EH (cell line): ENCODE measurements around the gene CLEC9A.
A peak's percentile ranks its signal among the peaks of the same experiment; 100 is the strongest.

Source experiments
- DNase-seq: peaks from one replicate; pipeline ENCODE4 v3.0.0-alpha.2; 2015; ENCODE audit warnings: low read depth

Gene CLEC9A

DNA sequence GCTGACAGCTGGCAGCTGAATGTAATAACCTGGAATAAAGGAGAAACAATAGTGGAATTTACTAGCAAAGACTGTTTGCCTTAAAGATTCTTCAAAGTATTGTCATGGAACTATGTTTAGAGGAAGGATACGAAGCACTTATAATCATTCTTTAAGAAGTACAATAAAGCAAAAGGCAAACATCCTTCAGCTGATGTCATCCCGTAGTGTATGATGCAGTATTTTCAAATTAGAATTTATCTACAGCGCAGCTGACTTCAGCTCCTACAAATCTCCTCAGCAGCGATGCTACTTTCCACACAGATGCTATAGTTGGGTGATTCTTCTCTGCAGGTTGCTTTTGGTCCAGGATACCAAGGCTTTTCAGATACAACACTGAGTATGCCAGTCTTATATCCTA, 36.8 kb downstream of the CLEC9A start:
- peak; percentile 29 for DNase-seq

DNA sequence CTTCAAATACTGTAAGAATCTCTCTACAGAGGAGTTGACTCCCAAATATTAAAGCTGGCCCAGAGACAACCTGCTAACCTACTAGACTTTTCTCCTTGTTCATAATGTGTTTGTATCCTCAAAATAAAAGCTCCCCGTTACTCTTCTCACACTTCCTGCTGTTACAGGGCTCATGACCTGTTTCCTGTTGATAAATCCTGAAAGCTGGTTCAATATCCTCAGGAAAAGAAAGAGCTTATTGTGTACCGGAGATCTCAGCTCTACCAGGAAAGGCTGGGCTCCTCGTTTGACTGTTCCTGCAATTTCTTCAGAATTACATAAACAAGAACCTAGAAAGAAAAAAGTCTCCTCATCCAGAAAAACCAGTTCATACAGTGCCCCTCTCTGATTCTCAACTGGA, 37.5 kb downstream of the CLEC9A start:
- no peak for DNase-seq

DNA sequence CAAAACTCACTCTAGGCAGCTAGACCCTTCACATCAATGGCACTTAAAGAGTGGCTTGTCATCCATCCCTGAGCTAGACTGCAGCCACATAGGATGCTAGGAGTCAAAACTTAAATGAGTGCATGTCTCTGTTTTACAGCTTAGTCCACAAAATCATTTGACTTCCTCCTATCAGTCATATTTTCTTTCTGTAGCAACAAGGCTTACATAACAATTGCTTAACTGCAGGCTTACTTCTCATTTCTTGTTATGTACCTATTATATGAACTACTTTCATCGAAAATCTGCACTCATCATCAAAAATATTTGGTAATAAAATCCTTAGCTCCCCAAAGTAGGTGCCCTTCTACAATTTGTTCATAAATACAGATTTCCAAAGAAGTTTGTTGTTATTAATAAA, 38.2 kb downstream of the CLEC9A start:
- DNase-seq: no peak

DNA sequence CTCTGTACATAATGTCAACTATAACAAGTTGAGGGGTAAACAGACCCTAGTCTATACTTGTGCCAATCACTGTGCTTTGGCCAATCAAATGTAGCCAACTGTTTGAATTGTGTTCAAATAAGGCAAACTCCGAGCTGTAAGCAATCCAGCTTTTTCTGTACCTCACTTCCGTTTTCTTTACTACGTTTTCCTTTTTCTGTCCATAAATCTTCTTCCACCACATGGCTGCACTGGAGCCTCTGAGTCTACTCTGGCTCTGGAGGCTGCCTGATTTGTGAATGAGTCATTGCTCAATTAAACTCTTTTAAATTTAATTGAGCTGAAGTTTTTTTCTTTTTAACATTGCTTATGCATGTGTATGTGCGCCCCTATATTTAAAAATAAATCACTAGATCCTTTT, 38.6 kb downstream of the CLEC9A start:
- peak; percentile 90 for DNase-seq

DNA sequence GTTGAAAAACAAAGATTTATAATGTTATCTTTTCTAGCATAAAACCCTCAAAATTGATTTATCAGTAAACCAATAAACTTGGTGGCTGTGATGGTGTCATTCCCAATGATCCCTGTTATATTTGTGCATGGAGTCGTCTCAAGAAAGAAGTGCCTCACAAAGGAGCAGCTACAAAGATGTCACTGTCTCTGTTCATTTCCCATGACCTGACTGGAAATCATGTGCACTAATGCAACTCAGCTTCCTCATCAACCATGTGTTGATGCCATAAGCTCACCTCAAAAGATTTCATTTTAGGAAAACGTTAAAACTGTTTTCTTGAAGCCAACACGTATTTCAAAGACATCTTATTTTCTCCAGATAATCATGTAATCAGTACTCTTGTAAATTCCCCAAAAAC, 39.5 kb downstream of the CLEC9A start:
- no peak for DNase-seq

DNA sequence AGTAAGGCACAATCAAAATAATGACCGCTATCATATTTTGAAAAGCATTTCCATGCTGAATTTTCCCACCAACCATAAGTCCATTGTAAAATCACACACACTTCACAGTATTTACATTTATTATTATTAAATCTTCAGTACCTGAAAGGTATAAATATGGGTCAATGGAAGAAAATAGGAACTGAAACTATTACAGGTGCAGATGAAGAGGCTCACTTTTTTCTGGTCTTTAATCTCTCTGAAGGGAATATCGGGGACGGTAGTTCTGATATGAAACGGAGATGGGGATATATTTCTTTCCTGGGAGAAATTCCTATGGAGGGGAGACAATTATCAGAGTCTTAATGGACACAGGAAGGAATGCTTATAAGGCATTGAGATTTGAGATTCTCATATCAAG, 39.9 kb downstream of the CLEC9A start:
- no peak for DNase-seq

DNA sequence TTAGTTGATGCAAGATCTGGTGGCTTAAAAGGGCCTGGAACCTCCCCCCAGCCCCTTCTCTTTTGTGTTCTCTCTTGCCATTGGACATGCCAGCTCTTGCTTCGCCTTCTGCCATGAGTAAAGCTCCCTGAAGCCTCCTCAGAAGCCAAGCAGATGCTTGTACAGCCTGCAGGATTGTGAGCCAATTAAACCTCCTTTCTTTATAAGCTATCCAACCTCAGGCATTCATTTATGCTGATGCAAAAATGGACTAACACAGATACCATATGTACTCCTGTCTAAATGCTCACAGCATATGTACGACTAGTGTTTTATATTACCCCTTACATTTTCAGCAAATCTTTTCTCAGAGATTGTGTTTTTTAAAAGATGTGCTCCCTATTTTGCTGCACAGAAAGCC, 41.6 kb downstream of the CLEC9A start:
- DNase-seq: no peak

DNA sequence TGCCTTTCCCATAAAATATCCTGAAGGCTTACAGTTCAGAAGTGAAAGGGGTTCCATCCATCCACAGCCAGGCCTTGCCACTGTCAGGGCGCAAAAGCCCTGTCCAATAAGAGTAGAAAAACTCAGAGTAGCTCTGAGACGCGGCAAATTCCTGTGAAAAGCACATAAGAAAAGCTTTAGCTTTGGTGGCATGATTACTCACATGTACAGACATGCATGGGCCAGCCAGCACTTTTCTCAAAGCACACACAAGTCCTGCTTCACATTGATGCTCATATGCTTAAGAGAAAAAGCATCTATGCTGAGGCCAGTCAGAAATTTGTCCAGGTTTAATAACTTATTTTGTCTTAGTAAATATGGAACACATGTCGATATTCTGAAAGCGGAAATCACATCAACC, 42.8 kb downstream of the CLEC9A start:
- DNase-seq: peak; percentile 17

DNA sequence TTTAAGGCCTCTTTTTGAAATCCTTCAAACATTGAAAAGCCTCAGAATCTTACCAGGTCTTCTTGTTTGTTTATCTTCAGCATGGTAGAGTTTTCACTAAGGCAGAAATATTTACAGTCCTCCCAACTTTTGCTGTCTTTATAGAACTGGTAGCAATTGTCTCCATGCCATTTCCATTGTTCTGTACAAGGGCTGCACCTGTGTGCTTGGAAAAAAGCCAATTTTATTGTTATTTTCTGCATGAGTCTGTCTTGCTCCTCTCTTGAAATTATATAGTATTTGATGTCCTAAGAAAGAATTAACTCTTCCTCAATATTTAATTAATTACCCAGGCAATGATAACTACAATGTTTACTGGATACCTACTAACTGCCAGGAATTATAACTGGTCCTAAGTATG, 45.0 kb downstream of the CLEC9A start:
- no peak for DNase-seq

DNA sequence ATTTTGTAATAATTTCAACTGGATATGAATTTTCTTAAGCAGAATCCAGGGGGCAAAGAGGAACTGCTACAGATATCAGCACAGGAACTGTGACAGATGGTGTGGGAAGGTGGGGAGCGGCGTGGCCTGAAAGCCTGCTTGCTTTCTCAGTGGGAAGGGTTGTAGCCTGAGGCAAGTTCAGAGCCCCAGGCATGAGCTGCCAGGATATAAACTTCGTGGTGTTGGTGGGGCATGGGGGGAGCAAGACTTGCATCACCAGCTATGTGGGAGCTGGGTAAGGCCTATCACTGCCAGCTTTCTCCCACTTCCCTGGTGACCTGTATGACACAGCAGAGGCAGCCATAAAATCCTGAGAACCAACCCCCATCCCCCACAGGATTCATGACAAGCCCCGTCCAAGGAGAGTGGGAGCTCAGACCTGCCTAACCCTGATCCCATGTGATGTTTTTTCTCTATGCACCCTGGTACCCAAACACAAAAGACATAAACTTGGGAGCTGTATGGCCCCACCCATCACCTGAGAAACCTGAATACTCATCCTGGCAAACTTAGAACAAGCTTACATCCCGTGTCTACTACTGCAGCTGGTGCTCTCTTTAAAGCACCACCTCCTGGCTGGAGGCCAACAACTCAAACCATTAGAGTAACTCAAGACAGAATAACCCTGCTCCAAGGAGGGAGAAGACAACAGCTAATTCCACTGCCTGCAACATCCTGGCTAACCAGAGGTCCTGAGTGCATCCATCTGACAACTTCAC, 51.8 kb downstream of the CLEC9A start:
- DNase-seq: peak; percentile 13

DNA sequence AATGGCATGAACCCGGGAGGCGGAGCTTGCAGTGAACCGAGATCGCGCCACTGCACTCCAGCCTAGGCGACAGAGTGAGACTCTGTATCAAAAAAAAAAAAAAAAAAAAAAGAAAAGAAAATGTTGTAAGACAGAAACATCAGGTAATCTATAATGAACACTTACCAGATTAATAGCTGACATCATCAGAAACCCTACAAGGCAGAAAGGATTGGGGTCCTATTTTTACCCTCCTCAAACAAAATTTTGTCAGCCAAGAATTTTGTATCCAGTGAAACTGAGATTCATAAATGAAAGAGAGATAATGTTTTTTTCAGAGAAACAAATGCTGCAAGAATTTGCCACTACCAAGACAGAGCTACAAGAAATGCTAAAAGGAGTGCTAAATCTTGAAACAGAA, 54.3 kb downstream of the CLEC9A start:
- DNase-seq: no peak

DNA sequence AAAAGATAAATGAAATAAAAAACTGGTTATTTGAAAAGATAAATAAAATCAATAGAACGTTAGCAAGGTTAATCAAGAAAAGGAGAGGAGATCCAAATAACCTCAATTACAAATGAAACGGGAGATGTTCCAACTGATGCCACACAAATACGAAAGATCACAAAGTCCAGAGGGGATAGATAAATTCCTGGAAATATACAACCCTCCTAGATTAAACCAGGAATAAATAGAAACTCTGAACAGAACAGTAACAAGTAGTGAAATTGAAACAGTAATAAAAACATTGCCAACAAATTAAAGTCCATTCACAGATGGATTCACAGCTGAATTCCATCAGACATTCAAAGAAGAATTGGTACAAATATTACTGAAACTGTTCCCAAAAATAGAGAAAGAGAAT, 55.9 kb downstream of the CLEC9A start:
- no peak for DNase-seq

DNA sequence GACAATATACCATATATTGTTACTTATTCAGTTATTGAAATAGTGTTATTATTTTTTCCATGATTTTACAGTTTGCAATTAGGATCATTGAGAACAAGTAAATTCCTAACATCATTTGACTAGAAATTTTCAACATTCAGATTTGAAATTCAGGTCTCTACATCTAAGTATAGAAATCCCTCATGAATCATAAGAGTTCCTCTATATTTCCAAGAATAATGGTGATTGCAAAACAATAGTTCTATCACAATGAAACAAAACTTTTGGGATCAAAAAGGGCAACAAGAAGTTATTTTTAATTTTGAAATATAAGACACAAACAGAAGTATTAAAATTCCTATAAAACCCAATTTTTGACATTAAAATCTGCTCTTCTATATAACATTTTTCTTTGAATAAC, 57.5 kb downstream of the CLEC9A start:
- DNase-seq: no peak

DNA sequence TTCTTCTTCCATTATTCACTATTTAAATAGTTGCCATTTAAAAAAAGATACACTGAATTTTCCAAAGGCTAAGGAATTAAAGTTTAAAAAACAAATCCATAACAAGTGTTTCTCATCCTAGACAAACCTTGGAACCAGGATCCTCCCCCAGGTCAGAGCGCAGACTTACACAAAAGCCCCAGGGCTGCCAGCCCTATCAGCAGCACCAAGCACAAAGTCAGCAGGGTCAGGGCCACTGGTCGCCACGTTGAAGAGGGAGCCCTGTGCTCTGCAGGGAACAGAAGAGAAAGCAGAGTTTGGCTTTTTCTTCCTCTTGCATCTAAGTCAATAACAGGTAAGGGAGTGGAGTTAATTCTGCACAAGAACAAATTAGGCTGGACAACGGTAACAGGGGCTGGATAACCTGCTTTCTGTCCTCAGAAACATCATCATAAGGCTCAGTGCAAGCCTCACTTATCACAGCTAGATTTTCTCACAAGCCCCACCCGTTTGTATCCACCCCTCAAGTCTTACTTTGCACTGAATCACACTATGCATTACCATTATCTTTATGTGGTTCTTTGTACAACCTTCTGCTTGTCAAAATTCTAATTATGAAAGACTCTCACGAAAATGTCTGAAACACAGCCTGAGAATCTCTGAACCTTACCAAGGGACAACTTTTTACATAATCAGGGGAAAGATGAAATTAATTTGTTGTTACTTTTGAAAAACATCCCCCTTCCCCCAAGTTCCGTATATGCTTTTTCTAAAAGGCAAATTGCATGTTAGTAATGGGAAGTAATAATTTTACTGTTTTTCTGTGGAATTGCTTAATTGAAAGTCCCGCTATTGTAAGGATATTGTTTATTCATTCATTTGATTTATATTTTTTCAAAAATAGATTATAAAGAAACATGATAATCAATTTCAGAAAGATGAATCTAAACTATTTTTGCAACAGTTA, 58.7 kb downstream of the CLEC9A start:
- DNase-seq: no peak

DNA sequence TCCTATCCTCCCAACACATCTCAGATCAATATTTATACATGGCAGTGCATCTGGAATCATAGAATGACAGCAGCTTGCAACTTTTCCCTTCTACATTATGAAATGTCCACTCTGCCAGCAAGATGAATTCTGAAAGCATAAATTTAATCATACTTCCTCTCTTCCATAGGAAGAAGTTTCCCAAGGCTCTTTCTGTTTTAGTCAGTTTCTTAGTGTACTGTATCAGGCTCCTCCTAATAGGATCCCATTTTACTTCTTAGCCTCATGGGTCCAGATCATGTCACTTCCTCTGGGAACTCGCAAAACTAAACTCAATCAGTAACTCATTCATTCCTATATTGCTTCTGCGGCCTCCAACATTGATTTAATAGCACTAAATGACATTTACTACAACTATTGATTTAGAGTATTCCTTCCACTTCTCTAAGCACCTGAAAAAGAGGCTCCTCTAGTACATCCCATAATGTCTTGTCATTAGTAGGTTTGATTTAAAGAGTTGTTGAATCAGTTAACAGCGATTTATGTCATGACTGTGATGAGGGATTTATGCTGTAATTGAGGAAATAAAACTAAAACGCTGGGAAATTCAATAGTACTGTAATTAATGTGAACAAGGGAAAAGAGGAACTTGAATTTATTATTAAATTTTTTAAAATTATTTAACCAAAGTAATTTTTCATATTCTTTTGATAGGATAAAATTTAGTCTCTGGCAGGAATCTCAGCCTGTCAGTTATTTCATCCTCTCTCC, 64.3 kb downstream of the CLEC9A start:
- no peak for DNase-seq

DNA sequence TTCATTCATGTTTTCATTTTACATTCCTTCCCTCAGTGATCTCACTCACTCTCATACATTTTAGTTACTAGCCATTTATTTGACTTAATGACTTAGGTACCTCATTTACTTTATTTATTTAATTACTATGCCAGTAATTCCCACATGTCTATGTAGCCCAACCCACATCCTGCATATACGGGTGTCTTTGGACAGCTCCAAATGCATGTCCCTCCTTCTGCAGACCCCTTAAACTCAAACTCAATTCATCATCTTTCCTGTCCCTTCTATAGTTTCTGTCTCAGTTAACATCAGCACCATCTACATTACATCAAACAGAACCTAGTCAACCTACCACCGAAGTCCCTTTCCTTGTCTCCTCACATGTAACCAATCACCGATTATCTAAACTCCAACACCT, 65.5 kb downstream of the CLEC9A start:
- DNase-seq: no peak

DNA sequence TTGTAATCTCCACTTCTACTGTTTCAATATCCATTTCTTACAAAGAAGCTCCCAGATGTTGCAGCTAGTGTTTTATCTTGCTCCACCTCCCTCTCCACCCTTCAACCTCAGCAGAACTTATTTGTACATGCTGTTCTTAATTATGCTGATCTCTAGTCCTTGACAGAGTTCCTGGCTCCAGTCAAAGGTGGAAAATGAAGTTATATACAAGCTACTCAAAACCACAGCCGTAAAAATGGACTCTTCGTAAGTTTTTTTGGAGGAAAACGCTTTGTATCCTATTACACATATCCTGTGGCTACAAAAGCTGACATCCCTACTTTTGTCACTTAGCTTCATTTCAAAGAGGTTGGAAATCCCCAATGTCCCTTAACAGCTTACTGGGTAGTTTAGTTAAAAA, 67.0 kb downstream of the CLEC9A start:
- peak; percentile 62 for DNase-seq

DNA sequence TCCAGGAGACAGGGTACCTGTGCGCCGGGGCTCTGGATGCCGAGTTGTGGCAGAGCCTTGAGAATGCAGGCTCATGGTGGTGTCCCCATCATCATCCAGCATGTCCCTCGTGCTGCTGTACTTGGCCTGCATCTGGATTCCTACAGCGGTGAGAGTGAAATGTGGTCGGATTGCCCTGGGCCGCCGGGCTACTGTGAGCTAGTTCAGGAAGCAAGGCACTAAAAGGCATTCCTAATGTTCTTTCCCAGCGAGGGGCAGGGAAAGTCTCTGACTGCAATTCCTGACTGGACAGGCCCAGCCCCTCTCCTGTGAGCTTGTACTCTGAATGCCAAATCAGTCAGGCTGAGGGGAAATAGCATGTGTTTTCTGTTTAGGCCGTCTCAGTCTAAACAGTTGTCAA, 68.3 kb downstream of the CLEC9A start, which contains the start of gene CLEC1A:
TSS of gene CLEC1A (minus strand) at position 195 of the 400 bp plus-strand sequence. CDS start at position 132, 63 bp downstream.
- peak; percentile 65 for DNase-seq

DNA sequence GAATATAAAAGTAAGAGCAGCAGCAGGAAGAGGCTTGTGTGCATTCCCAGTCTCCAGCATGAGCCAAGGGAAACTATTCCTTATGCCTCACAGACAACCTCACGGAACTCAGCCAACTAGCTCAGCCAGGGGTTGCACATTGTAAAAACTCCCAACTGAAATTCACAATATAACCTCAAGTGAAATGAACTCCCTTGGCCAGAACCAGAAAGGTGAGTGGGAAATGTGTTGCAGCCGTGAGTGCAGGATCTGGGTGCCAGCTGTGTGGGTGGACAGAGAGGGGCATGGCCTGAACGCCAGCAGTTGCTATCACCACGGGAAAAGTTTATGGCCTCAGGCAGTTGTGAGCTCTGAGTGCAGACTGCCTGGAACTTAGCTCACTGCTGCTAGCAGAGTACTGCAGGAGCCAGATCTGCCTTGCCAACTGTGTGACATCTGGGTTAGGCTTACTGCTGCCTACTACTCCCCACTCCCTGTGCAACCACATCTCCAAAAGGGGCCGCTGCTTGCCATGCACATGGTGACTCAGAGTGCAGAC, 70.6 kb downstream of the CLEC9A start:
- DNase-seq: peak; percentile 87

DNA sequence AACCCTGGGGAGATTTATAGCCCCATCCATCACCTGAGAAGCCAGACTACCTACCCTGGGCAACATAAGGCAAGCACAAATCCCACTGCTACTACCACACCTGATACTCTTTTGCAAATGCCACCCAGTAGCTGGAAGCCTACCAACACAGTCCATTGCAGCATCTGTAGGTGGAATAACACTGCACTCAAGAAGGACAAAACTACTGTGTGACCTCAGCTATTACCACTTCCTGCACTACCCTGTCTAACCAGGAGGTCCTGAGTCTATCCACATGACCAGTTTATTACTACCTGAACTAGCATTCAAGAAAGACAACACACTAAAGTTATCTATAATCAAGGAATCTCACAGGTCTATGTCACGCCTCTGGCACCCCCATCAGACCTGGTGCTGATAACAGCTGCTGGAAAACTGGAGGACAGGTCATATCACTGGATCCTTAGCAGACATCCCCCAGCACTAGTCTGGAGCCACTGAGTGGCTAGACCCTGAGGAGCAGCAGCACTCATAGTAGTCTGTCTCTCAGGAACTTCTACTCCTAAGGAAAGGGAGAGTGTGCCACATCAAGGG, 71.3 kb downstream of the CLEC9A start:
- no peak for DNase-seq

DNA sequence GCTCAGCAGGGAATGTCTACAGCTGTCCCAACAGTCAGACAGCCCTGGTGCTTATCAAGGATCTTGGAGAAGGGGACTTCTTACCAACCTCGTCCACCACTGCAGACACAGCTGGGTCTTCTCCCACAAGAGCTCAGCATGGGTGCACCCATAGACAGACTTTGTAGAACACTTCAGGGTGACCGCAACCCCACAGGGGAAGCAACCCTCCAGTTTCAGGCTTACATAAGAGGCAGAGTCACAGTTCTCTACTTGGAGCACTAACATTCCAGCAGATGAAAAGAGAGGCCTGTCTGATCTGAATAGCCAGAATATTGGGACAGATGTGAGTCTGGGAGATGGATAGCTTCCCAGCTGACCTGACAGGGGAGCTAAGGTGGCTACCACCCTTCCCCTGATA, 71.8 kb downstream of the CLEC9A start:
- no peak for DNase-seq
